HAP-1 (cell line): ENCODE measurements around the gene BMS1.
A peak's percentile ranks its signal among the peaks of the same experiment; 100 is the strongest.
"Not testable (repeated sequence)": the region's sequence is repeated elsewhere in the genome, so short reads cannot be mapped to it uniquely, and the experiment has no call there.

Experiments
- DNase-seq, 2 experiments: peaks; one replicate each; pipeline ENCODE4 v3.0.0-alpha.2; 2016 to 2020; ENCODE audit warnings: low spot score in 2 of 2
- H3K27me3 ChIP-seq: fragments of 250-450 bp; sonication (Bioruptor Pico); 2 replicates; pipeline ENCODE4 v1.5.1; 2020; ENCODE audit warnings: low read depth, mild to moderate bottlenecking, moderate library complexity
- H3K36me3 ChIP-seq: fragments of 250-450 bp; sonication (Bioruptor Pico); replicated peaks from 2 replicates; pipeline ENCODE4 v1.5.1; 2020; ENCODE audit warnings: mild to moderate bottlenecking
- H3K4me1 ChIP-seq: fragments of 250-450 bp; sonication (Bioruptor Pico); 2 replicates; pipeline ENCODE4 v1.5.1; 2020; ENCODE audit warnings: mild to moderate bottlenecking
- H3K4me3 ChIP-seq: fragments of 250-450 bp; sonication (Bioruptor Pico); 2 replicates; pipeline ENCODE4 v1.5.1; 2020; ENCODE audit warnings: mild to moderate bottlenecking, moderate library complexity
- H3K9me3 ChIP-seq: fragments of 250-450 bp; sonication (Bioruptor Pico); 2 replicates; pipeline ENCODE4 v1.5.1; 2020; ENCODE audit warnings: mild to moderate bottlenecking, moderate library complexity
- in situ Hi-C: fragments of 300-500 bp; cut with MboI; formaldehyde crosslinking; loops from 3 replicates; pipeline ENCODE4 v1.14.3; 2020; ENCODE audit warnings: low sequenced_read_pairs, inconsistent platforms, mixed read lengths

BMS1 gene

DNA sequence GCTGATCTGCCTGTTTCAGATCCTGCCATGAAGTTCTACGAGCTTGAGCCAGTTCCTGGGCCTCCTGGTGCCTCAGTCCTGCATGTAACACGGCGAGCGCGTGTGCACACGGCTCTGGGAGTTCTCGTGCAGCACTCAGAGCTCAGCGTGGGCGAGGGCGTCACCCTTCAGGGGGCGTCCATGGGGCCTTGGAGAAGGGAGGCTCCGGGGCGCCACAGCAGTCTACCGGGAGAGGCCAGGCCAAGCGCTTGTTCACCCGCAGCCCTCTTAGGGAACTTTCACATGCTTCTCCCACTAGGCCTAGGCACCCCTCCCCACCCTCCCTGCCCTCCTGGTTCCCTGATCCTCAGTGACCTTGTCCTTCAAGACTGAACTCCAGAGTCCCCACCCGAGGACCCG is 83.1 kb downstream of the BMS1 start:
- in situ Hi-C loops, result no loop called here
- Histone ChIP-seq H3K36me3 (no peaks in the 10 kb centered on the region), H3K4me1 (no peaks in the 10 kb centered on the region), H3K27me3 (0 out of 2 replicates have a peak, but pooled peaks cover 2% of the 10 kb centered on the region), H3K4me3 (no peak overlapping the region), H3K9me3 (no peaks in the 10 kb centered on the region)
- DNase-seq, result no peak

DNA sequence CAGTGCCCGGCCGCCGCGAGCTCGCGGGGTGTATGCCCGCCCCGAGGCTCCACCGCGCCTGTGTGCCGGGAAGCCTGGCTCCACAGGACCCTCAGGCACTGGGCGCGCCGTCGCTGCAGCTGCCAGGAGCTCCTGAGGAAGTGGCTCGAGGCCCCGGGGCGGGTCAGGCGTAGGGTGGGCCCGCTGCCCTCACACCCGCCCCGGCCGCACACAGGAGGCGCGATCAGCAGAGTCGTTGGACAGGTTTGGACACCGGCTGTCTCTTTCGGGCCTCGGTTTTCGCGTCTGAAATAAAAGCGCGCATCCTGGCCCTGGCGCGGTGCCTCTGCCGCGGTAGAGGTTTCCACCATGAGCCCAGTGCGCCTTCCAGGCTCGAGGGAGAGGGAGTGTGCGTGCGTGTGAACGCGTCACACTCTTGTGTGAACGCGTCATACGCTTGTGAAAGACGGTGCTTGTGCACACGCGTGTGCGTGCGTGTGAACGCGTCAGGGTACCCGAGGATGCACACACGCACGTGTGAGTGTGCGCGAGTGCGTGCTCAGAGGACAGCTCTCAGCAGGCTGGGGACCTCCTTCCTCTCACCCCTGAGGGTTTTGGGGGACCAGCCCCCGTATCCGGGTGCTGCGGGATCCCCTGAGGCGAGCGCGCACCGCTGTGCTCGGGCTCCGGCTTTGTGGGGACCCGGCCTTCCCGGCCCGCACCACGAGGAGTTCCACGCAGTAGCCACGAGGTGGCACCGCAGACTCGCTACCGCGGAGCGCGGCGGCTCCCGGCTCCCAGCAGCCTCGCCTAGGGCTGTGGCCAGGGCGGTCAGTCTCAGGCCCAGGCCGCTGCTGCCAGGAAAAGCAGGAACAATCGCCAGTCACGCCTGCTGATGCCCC is 83.8 kb downstream of the BMS1 start:
- Histone ChIP-seq H3K4me1 (no peaks in the 10 kb centered on the region), H3K36me3 (no peaks in the 10 kb centered on the region), H3K9me3 (no peaks in the 10 kb centered on the region), H3K27me3 (no peaks in the 10 kb centered on the region), H3K4me3 (peak overlapping the region; percentile 10; the same call in 1 of the 2 replicates)
- peak; percentile 54 to 85 for DNase-seq
- in situ Hi-C loops, result no loop called here

DNA sequence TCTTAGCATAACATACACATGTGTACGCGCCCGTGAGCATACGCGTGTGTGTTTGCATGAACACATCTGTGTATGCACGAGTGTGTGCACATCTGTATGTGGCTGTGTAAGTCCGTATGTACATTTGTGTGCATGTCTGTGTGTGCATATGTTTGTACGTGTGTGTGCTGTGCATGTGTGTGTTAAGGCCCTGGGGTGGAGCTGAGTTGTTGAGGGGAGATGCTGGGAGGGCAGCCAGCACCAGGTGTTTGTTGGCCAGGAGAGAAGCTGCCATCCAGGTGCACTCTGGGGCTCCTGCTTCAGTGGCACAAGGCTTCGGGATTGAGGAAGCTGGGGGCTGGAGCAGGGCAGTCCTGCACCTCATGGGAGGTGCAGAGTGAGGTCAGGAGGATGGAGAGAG is 85.0 kb downstream of the BMS1 start:
- H3K9me3 ChIP-seq, result no peaks in the 10 kb centered on the region
- DNase-seq, result no peak
- H3K4me3 ChIP-seq, result no peak overlapping the region
- H3K4me1 ChIP-seq, result no peaks in the 10 kb centered on the region
- no peaks in the 10 kb centered on the region for H3K36me3 ChIP-seq
- in situ Hi-C loops, result no loop called here
- no peaks in the 10 kb centered on the region for H3K27me3 ChIP-seq

DNA sequence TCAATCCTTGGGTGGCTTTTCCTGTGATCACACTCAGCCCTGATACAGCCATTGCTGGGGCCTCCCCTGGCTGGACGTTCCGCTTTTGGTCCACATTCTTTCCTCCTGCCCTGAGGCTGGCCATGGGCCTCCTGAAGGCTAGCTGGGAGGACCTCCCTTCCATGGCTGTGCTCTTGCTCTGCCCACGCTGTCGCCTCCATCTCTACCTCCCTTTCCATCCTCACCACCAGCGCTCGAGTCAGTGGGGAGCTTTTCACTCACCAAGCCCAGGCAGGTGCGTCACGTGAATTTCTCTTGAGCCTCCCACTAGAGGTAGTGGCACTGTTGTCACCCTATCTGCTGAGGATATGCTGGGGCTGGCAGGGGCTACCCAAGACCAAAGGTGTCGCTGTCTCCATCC is 85.9 kb downstream of the BMS1 start:
- no peaks in the 10 kb centered on the region for H3K9me3 ChIP-seq
- H3K36me3 ChIP-seq, result no peaks in the 10 kb centered on the region
- DNase-seq, result no peak
- H3K27me3 ChIP-seq, result no peaks in the 10 kb centered on the region
- no peak overlapping the region for H3K4me3 ChIP-seq
- in situ Hi-C loops, result no loop called here
- no peaks in the 10 kb centered on the region for H3K4me1 ChIP-seq

DNA sequence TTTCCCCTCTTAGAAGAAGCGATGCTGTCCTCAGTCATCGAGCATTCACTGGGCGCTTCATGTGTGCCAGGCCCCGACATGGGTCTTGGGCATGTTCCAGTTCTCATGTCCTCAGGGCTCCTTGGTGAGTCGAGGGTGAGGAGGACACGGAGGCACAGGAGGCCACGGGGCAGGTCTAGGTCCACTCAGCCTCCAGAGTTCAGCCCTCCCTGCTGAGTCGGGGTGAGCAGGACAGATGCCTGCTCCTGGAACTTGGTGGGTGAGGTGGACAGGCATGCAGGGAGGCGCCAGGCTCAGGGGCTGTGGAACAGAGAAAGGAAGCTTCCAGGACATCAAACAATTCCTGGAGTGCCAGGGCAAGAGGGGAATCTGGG is 87.4 kb downstream of the BMS1 start:
- Histone ChIP-seq H3K27me3 (no peaks in the 10 kb centered on the region), H3K4me1 (no peaks in the 10 kb centered on the region), H3K36me3 (no peaks in the 10 kb centered on the region), H3K4me3 (no peak overlapping the region), H3K9me3 (no peaks in the 10 kb centered on the region)
- in situ Hi-C loops, result loop anchor here (10.0 kb wide), 1 partner anchor 235 kb away; no protein-coding TSS in a partner anchor
- DNase-seq, result no peak

DNA sequence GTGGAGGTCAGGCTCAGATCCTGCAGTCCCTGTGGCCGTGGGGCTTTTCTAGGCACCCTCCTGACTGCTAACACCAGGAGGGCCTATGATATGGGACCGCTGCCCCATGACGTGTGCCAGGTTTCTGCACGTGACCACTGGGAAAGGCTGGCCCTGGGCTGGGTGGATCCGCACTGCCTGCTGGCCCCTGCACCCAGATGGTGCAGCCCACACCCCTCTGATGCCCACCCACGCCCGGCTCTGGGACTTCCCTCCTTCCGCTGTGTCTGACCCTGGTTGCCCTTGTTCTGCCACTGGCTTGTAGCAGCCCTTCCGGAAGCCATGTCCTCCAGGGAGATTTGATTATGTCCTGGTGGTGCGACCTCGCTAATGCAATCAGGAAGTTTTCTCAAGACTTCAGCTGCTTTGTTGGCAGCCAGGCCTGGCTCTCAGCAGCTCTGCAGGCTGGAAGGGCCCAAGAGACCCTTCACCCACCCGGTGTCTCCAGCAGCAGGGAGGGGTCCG is 88.6 kb downstream of the BMS1 start:
- H3K27me3 ChIP-seq, H3K36me3 ChIP-seq, DNase-seq, H3K9me3 ChIP-seq, H3K4me1 ChIP-seq, H3K4me3 ChIP-seq: not testable (repeated sequence)
- in situ Hi-C loops, result loop anchor here (10.0 kb wide), 1 partner anchor 234 kb away; no protein-coding TSS in a partner anchor

DNA sequence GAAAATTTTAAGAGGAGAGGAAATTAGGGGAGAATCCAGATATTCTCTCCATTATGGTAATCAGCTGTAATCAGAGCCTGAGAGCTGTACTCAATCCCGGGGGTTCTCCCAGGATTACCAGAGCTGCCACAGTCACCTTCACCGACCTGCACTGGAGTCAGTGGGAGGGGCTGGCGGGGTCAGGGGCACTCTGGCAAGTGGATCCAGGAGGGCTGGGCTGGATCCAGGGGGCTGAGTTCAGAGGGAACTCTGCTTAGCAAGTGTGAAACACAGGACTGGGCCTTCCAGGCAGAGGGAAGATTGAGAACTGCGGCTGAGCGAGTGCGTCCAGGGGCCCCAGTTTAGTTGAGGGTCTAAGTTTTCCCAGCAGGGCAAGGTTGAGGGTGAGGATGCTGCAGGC is 89.2 kb downstream of the BMS1 start:
- Histone ChIP-seq H3K4me1 (no peaks in the 10 kb centered on the region), H3K27me3 (no peaks in the 10 kb centered on the region), H3K4me3 (no peak overlapping the region), H3K36me3 (no peaks in the 10 kb centered on the region), H3K9me3 (no peaks in the 10 kb centered on the region)
- in situ Hi-C loops, result loop anchor here (10.0 kb wide), 1 partner anchor 233 kb away; no protein-coding TSS in a partner anchor
- DNase-seq, result no peak

DNA sequence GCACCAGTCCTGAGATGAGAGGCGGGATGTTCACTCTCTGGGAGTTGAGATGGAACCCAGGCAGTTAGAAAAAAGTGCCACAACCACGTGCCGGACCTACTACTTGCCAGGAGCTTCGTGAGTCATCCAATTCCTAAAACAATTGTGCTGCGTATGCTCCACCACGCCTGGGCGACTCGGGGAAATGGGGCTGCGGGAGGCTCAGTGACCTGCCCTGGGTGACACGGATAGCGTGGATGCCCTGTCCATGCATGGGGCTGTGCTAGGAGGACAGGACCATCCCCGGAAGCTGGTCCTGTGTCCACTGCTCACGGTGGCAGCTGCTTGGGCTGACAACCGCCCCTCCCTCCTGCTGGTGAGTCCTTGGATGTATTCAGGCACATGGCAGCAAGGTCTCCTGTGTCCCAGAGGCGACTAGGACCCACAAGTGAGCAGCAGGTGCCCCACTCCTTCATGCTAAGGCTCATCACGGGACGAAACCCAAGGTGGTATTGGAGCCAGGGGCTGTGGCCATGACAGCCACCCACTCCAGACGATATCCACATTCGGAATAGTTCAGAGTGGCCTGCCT is 90.4 kb downstream of the BMS1 start:
- Histone ChIP-seq H3K4me1 (no peaks in the 10 kb centered on the region), H3K36me3 (no peaks in the 10 kb centered on the region), H3K9me3 (no peaks in the 10 kb centered on the region), H3K4me3 (no peak overlapping the region), H3K27me3 (no peaks in the 10 kb centered on the region)
- no peak for DNase-seq
- in situ Hi-C loops, result loop anchor here (10.0 kb wide), 1 partner anchor 232 kb away; no protein-coding TSS in a partner anchor

DNA sequence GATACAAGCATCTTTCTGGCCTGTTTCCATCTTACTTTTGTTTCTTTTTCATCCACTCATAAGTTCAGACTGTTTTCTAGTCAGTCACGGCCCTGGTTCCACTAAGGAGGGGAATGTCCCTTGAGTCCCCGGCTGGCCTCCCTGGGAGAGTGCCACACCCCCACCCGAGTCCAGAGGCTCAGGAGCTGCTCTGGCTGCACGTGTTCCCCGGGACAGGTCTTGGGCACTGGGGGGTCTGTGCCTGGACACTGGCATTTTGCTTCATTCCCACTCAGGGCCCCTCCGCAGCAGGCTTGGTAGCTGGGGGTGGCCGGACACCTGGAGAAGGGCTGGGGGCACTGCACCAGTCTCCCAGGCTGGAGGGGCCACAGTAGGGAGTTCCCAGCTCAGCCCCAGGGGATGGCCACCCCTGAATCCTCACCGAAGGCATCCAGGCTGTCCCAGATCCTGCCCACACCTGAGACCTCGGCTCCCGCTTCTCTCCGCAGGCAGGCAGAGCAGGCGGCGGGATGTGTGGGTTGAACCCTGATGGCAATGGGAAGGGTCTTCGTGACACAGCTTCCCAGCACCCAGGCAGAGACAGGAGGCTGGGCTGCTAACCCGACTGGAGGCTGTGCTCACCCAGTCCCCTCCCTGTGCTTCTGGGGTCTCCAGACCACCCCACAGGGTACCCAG is 92.3 kb downstream of the BMS1 start:
- Histone ChIP-seq H3K27me3 (no peaks in the 10 kb centered on the region), H3K9me3 (no peaks in the 10 kb centered on the region), H3K36me3 (no peaks in the 10 kb centered on the region), H3K4me3 (no peak overlapping the region), H3K4me1 (no peaks in the 10 kb centered on the region)
- in situ Hi-C loops, result loop anchor here (10.0 kb wide), 1 partner anchor 230 kb away; no protein-coding TSS in a partner anchor
- DNase-seq, result no peak

DNA sequence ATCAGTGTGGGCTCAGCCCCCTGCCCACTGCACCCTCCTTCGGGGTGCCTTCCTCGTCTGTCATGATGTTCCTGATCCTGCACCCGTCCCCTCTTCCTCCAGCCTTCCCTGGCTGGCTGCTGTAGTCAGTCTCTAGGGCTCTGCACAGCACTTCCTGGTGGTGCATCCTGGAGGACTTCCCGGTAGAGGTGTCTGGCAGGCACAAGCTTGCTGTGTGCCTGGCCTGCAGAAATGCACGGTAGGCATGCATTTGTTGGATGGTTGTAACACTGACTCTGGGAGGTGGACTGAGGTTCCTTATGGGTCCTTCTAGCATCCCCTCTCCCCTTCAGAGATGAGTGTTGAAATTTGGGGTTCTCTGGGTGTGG is 92.8 kb downstream of the BMS1 start:
- in situ Hi-C loops, result loop anchor here (10.0 kb wide), 1 partner anchor 229 kb away; no protein-coding TSS in a partner anchor

DNA sequence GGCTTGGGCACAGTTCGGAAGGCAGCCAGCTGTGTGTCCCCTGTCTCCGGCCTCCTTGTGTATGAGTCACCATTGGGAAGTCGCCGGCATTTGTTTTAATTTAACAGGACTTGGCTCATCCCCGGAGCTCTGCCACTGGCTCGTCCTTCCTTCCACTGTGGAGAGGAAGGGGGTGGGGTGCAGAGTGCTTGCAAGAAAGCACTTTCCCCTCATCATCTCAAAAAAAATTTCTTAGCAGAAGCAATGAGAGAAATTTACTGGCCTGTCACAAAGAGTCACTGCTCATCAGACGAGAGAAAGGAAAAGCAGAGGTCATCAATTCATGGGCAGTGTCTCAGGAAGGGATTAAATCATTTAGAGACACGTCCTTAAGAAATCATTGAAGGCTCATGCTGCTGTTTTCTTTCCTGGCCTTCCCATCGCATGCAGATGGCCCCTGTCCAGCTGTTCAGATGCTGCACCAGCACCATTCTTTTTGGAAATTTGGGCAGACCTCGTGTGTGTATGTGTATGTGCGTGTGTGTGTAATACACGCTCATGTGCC is 93.3 kb downstream of the BMS1 start:
- Histone ChIP-seq H3K4me3 (no peak overlapping the region), H3K9me3 (no peaks in the 10 kb centered on the region), H3K36me3 (no peaks in the 10 kb centered on the region), H3K27me3 (no peaks in the 10 kb centered on the region), H3K4me1 (no peaks in the 10 kb centered on the region)
- no peak for DNase-seq
- in situ Hi-C loops, result loop anchor here (10.0 kb wide), 1 partner anchor 229 kb away; no protein-coding TSS in a partner anchor

More for the DNA sequence above, 92.8 kb downstream of the BMS1 start:
- no peak for DNase-seq
- no peak overlapping the region for H3K4me3 ChIP-seq
- no peaks in the 10 kb centered on the region for H3K27me3 ChIP-seq
- H3K36me3 ChIP-seq, result no peaks in the 10 kb centered on the region
- no peaks in the 10 kb centered on the region for H3K9me3 ChIP-seq
- H3K4me1 ChIP-seq, result no peaks in the 10 kb centered on the region

DNA sequence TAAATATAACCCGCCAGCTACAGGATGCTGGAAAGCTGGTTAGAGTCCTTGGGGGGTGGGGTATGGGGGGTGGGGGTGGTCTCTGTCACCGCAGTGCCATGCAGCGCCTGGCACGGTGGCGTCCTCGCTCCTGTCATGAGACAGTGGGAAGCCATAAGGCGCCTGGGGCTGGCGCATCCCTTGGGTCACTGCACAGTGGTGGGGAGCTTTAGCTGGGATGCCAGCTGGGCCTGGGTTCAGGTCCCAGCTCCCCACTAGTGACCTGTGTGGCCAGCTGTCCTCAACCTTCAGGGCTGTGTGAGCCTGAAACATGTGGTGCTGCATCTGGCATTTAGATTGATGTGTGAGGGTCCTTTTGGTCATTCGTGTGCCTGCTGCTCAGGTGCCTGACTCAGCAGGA is 93.9 kb downstream of the BMS1 start:
- no peaks in the 10 kb centered on the region for H3K9me3 ChIP-seq
- in situ Hi-C loops, result loop anchor here (10.0 kb wide), 1 partner anchor 228 kb away; no protein-coding TSS in a partner anchor
- H3K36me3 ChIP-seq, result no peaks in the 10 kb centered on the region
- DNase-seq, result no peak
- no peaks in the 10 kb centered on the region for H3K4me1 ChIP-seq
- no peaks in the 10 kb centered on the region for H3K27me3 ChIP-seq
- H3K4me3 ChIP-seq, result no peak overlapping the region

DNA sequence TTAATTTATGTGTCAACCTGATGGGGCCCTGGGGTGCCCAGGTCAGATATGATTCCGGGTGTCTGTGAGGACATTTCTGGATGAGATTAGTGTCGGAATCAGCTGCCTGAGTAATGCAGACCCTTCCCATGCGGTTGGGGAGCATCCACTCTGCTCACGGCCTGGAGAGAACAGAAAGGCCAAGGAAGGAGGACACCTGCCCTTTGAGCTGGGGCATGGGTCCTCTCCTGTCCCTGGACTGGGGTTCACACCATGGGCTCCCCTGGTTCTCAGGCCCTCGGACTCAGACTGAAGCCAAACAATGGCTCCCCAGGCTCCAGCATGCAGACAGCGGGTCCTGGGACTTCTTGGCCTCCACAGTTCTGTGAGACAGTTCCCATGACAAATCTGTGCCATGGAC is 94.3 kb downstream of the BMS1 start:
- DNase-seq, result no peak
- in situ Hi-C loops, result loop anchor here (10.0 kb wide), 1 partner anchor 228 kb away; no protein-coding TSS in a partner anchor
- Histone ChIP-seq H3K9me3 (no peaks in the 10 kb centered on the region), H3K4me1 (no peaks in the 10 kb centered on the region), H3K4me3 (no peak overlapping the region), H3K36me3 (no peaks in the 10 kb centered on the region), H3K27me3 (no peaks in the 10 kb centered on the region)
